K562 (cell line): ENCODE data around the gene KLHL24.

Experiments
- BCOR ChIP-seq: fragments of 450-650 bp; IDR thresholded peaks from 2 replicates; pipeline ENCODE4 v1.6.1; 2016
- BHLHE40 ChIP-seq: IDR thresholded peaks from 2 replicates; pipeline ENCODE4 v1.6.1; 2011; ENCODE audit warnings: low read length, improper control_type of control experiment
- CTCF ChIP-seq, 3 experiments: IDR thresholded peaks in 2 of 3; conservative IDR thresholded peaks in 1 of 3; 2 replicates each; pipeline ENCODE4 v1.5.1; 2011 to 2012; ENCODE audit warnings: low read length in 3 of 3, mild to moderate bottlenecking in 3 of 3, control low read depth in 2 of 3, improper control_type of control experiment in 1 of 3, inconsistent platforms in 1 of 3, low read depth in 1 of 3, mixed read lengths in 1 of 3, moderate library complexity in 1 of 3; ENCODE audit not compliant: insufficient read depth in 2 of 3
- ELF2 ChIP-seq: fragments of 250-450 bp; sonication (Bioruptor Pico); IDR thresholded peaks from 2 replicates; pipeline ENCODE4 v1.5.0; 2021; ENCODE audit warnings: mild to moderate bottlenecking
- FOXK1 ChIP-seq: sonication (generic); formaldehyde crosslinking; IDR thresholded peaks from 2 replicates; pipeline ENCODE4 v1.8.0; 2022; ENCODE audit warnings: missing genetic modification reagents, mild to moderate bottlenecking, borderline replicate concordance
- POLR2AphosphoS5 ChIP-seq: IDR thresholded peaks from 2 replicates; pipeline ENCODE4 v1.6.1; 2011; ENCODE audit warnings: mild to moderate bottlenecking, low read depth, low read length, moderate library complexity; ENCODE audit not compliant: control insufficient read depth, insufficient read depth
- RNF219 ChIP-seq: fragments of 250-450 bp; sonication (Bioruptor Pico); IDR thresholded peaks from 2 replicates; pipeline ENCODE4 v1.5.0; 2022; ENCODE audit warnings: mild to moderate bottlenecking
- SIX5 ChIP-seq, 2 experiments: IDR thresholded peaks; 2 replicates each; pipeline ENCODE4 v1.6.1; 2011; ENCODE audit warnings: low read length in 2 of 2, borderline replicate concordance in 1 of 2, low read depth in 1 of 2, mild to moderate bottlenecking in 1 of 2, moderate library complexity in 1 of 2; ENCODE audit not compliant: insufficient read depth in 1 of 2
- ZBTB7A ChIP-seq: IDR thresholded peaks from 2 replicates; pipeline ENCODE4 v1.6.1; 2011; ENCODE audit warnings: low read depth, mild to moderate bottlenecking, low read length, moderate library complexity, borderline replicate concordance; ENCODE audit not compliant: control insufficient read depth

- no peak for TF ChIP-seq FOXK1
- TF ChIP-seq CTCF (IDR thresholded peaks at IDR 0.05 in 2 of 3, conservative IDR thresholded peaks at IDR 0.05 in 1 of 3; ENCODE audit: insufficient read depth in 2 of 3, low read depth in 1 of 3, low read length in 3 of 3), result no peak
- TF ChIP-seq SIX5 (IDR thresholded peaks at IDR 0.05; ENCODE audit: borderline replicate concordance in 1 of 2, insufficient read depth in 1 of 2, low read depth in 1 of 2, low read length in 2 of 2), result no peak
- no peak for TF ChIP-seq POLR2AphosphoS5
- no peak for TF ChIP-seq ELF2 (CRISPR knock-in tag)
- TF ChIP-seq ZBTB7A, result no peak
- no peak for TF ChIP-seq BCOR
- TF ChIP-seq RNF219, result no peak
- TF ChIP-seq BHLHE40, result no peak
Observed at GRCh38 chr3:183641882-183642281, 6.5 kb downstream of the KLHL24 start.
